ENCODE data around the gene ZFR2. TPM values are rescaled to one million over a fixed set of nuclear protein-coding genes. Genes with fewer than 3 reads are reported as not detected.

The ZFR2 gene
- total and polyA plus RNA-seq, 7 experiments from 2014 or later, result 0.22 to 5.5 (median 1.7) TPM

- Mint-ChIP-seq H3K9me3 (peaks cover 0 to 12% (median 0%) of the 10 kb centered on the region in 11 donors), H3K4me3 (peak overlapping the region in 1 of 10 donors; percentile 41), H3K4me1 (peaks cover 0 to 7% (median 0%) of the 10 kb centered on the region in 7 donors), H3K27me3 (no peaks in the 10 kb centered on the region), H3K27ac (no peak overlapping the region), H3K36me3 (no peaks in the 10 kb centered on the region)
- no peak overlapping the region for H3K27ac ChIP-seq (ENCODE audit: low read depth, low read length)
- no peaks in the 10 kb centered on the region for H3K4me1 ChIP-seq (ENCODE audit: control insufficient read depth in 2 of 2, insufficient read depth in 2 of 2, low read length in 2 of 2)
- CTCF ChIA-PET, result no interaction called here
- DNase-seq (no peak), ATAC-seq (no peak)
- intact Hi-C loops (cut with micrococcal nuclease), result no loop called here
- no peak overlapping the region for H3K4me3 ChIP-seq (ENCODE audit: low read length)
- POLR2A ChIA-PET, result no interaction called here
- no peaks in the 10 kb centered on the region for H3K27me3 ChIP-seq (ENCODE audit: control insufficient read depth in 2 of 2, insufficient read depth in 2 of 2, low read length in 2 of 2)
- H3K9me3 ChIP-seq (ENCODE audit: control insufficient read depth in 2 of 3, low read length in 3 of 3), result no peaks in the 10 kb centered on the region
- no peaks in the 10 kb centered on the region for H3K36me3 ChIP-seq (ENCODE audit: control insufficient read depth in 2 of 3, insufficient read depth in 3 of 3, low read length in 3 of 3)
Measured at GRCh38 chr19:3840804-3841203, 28.0 kb downstream of the ZFR2 start.

DNA sequence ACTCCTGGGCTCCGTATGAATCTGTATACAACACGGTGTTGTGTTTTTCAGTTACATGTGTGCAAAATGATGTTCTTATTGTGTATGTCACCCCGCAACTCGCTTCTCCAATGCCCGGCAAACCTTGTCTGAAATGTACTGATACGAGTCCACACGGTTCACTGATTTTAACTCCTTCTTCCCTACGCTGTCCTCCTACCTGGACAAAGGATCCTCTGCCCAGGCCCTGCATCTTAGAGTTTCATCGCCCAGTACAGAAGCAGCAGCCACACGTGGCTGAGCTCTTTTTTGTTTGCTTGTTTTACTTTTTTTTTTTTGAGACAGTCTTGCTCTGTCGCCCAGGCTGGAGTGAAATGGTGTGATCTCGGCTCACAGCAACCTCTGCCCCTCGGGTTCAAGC, 28.9 kb downstream of the ZFR2 start:
- DNase-seq, result no peak
- H3K36me3 Mint-ChIP-seq, result no peaks in the 10 kb centered on the region
- H3K9me3 ChIP-seq (ENCODE audit: control insufficient read depth in 2 of 3, low read length in 3 of 3), result no peaks in the 10 kb centered on the region
- no peaks in the 10 kb centered on the region for H3K27me3 Mint-ChIP-seq
- H3K4me1 ChIP-seq (ENCODE audit: control insufficient read depth in 2 of 2, insufficient read depth in 2 of 2, low read length in 2 of 2), result no peaks in the 10 kb centered on the region
- ChIA-PET POLR2A (no interaction called here), CTCF (no interaction called here)
- ATAC-seq, result no peak
- peaks cover 0 to 7% (median 0%) of the 10 kb centered on the region in 7 donors for H3K4me1 Mint-ChIP-seq
- no peaks in the 10 kb centered on the region for H3K27me3 ChIP-seq (ENCODE audit: control insufficient read depth in 2 of 2, insufficient read depth in 2 of 2, low read length in 2 of 2)
- intact Hi-C loops (cut with micrococcal nuclease), result no loop called here
- H3K36me3 ChIP-seq (ENCODE audit: control insufficient read depth in 2 of 3, insufficient read depth in 3 of 3, low read length in 3 of 3), result no peaks in the 10 kb centered on the region
- peaks cover 0 to 12% (median 0%) of the 10 kb centered on the region in 11 donors for H3K9me3 Mint-ChIP-seq
- H3K4me3 Mint-ChIP-seq, result no peak overlapping the region
- H3K27ac Mint-ChIP-seq, result no peak overlapping the region
- no peak overlapping the region for H3K4me3 ChIP-seq (ENCODE audit: low read length)
- no peak overlapping the region for H3K27ac ChIP-seq (ENCODE audit: low read depth, low read length)

- ATAC-seq, result no peak
- peaks cover 0 to 12% (median 0%) of the 10 kb centered on the region in 11 donors for H3K9me3 Mint-ChIP-seq
Measured at GRCh38 chr19:3838661-3839060, 30.2 kb downstream of the ZFR2 start.

DNA sequence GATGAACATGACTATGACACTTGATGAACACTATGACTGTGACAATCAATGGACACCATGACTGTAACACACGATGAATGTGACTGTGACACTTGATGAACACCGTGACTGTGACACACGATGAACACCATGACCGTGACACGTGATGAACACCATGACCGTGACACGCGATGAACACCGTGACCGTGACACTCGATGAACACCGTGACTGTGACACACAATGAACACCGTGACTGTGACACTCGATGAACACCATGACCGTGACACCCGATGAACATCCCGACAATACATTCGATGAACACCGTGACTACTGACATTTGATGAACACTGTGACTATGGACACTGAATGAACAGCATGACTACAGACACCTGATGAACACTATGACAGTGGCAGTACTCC, 30.9 kb downstream of the ZFR2 start:
- intact Hi-C loops (cut with micrococcal nuclease), result no loop called here
- H3K36me3 Mint-ChIP-seq, result no peaks in the 10 kb centered on the region
- ChIA-PET POLR2A (no interaction called here), CTCF (no interaction called here)
- H3K27ac ChIP-seq (ENCODE audit: low read depth, low read length), result no peak overlapping the region
- no peaks in the 10 kb centered on the region for H3K4me1 ChIP-seq (ENCODE audit: control insufficient read depth in 2 of 2, insufficient read depth in 2 of 2, low read length in 2 of 2)
- no peak overlapping the region for H3K27ac Mint-ChIP-seq
- ATAC-seq (no peak), DNase-seq (no peak)
- no peaks in the 10 kb centered on the region for H3K27me3 Mint-ChIP-seq
- no peak overlapping the region for H3K4me3 Mint-ChIP-seq
- peaks cover 0 to 7% (median 0%) of the 10 kb centered on the region in 7 donors for H3K4me1 Mint-ChIP-seq
- H3K9me3 Mint-ChIP-seq, result peaks cover 0 to 12% (median 0%) of the 10 kb centered on the region in 11 donors
- H3K27me3 ChIP-seq (ENCODE audit: control insufficient read depth in 2 of 2, insufficient read depth in 2 of 2, low read length in 2 of 2), result no peaks in the 10 kb centered on the region
- H3K4me3 ChIP-seq (ENCODE audit: low read length), result no peak overlapping the region
- no peaks in the 10 kb centered on the region for H3K9me3 ChIP-seq (ENCODE audit: control insufficient read depth in 2 of 3, low read length in 3 of 3)
- H3K36me3 ChIP-seq (ENCODE audit: control insufficient read depth in 2 of 3, insufficient read depth in 3 of 3, low read length in 3 of 3), result no peaks in the 10 kb centered on the region

More at GRCh38 chr19:3838661-3839060, 30.2 kb downstream of the ZFR2 start:
- CTCF ChIA-PET, result no interaction called here
- intact Hi-C loops (cut with micrococcal nuclease), result no loop called here
- POLR2A ChIA-PET, result no interaction called here
- Histone ChIP-seq H3K27ac (ENCODE audit: low read depth, low read length) (no peak overlapping the region), H3K4me3 (ENCODE audit: low read length) (no peak overlapping the region), H3K27me3 (ENCODE audit: control insufficient read depth in 2 of 2, insufficient read depth in 2 of 2, low read length in 2 of 2) (no peaks in the 10 kb centered on the region), H3K36me3 (ENCODE audit: control insufficient read depth in 2 of 3, insufficient read depth in 3 of 3, low read length in 3 of 3) (no peaks in the 10 kb centered on the region), H3K9me3 (ENCODE audit: control insufficient read depth in 2 of 3, low read length in 3 of 3) (no peaks in the 10 kb centered on the region), H3K4me1 (ENCODE audit: control insufficient read depth in 2 of 2, insufficient read depth in 2 of 2, low read length in 2 of 2) (no peaks in the 10 kb centered on the region)
- DNase-seq, result no peak
- H3K27ac Mint-ChIP-seq, result no peak overlapping the region
- peaks cover 0 to 7% (median 0%) of the 10 kb centered on the region in 7 donors for H3K4me1 Mint-ChIP-seq
- no peak overlapping the region for H3K4me3 Mint-ChIP-seq
- no peaks in the 10 kb centered on the region for H3K36me3 Mint-ChIP-seq
- no peaks in the 10 kb centered on the region for H3K27me3 Mint-ChIP-seq

GRCh38 chr19:3837332-3837731, 31.5 kb downstream of the ZFR2 start:
- ATAC-seq (no peak), DNase-seq (no peak)
- Mint-ChIP-seq H3K9me3 (peaks cover 0 to 12% (median 0%) of the 10 kb centered on the region in 11 donors), H3K27me3 (no peaks in the 10 kb centered on the region), H3K27ac (no peak overlapping the region), H3K36me3 (no peaks in the 10 kb centered on the region), H3K4me3 (no peak overlapping the region), H3K4me1 (peaks cover 0 to 7% (median 0%) of the 10 kb centered on the region in 7 donors)
- H3K27me3 ChIP-seq (ENCODE audit: control insufficient read depth in 2 of 2, insufficient read depth in 2 of 2, low read length in 2 of 2), result no peaks in the 10 kb centered on the region
- H3K4me3 ChIP-seq (ENCODE audit: low read length), result no peak overlapping the region
- ChIA-PET CTCF (no interaction called here), POLR2A (no interaction called here)
- H3K4me1 ChIP-seq (ENCODE audit: control insufficient read depth in 2 of 2, insufficient read depth in 2 of 2, low read length in 2 of 2), result no peaks in the 10 kb centered on the region
- intact Hi-C loops (cut with micrococcal nuclease), result no loop called here
- H3K9me3 ChIP-seq (ENCODE audit: control insufficient read depth in 2 of 3, low read length in 3 of 3), result no peaks in the 10 kb centered on the region
- H3K27ac ChIP-seq (ENCODE audit: low read depth, low read length), result no peak overlapping the region
- no peaks in the 10 kb centered on the region for H3K36me3 ChIP-seq (ENCODE audit: control insufficient read depth in 2 of 3, insufficient read depth in 3 of 3, low read length in 3 of 3)

DNA sequence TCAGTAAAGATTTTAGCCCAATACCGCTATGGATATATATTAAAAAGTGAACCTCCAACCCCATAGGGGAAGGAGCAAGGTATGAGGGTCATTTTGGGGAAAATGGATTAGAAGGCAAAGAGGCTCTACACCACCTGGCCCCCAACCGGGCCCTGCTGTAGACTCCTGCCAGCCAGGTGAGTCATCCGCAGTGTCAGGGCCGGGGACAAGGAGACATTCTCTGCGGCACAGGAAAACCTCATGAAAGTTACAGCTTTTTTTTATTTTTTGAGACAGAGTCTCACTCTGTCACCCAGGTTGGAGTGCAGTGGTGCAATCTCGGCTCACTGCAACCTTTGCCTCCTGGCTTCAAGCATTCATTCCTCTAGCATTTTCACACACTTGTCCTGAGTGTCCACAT, 32.0 kb downstream of the ZFR2 start:
- ChIA-PET POLR2A (no interaction called here), CTCF (no interaction called here)
- intact Hi-C loops (cut with micrococcal nuclease), result no loop called here
- Mint-ChIP-seq H3K27me3 (no peaks in the 10 kb centered on the region), H3K27ac (no peak overlapping the region), H3K9me3 (peaks cover 0 to 12% (median 0%) of the 10 kb centered on the region in 11 donors), H3K36me3 (no peaks in the 10 kb centered on the region), H3K4me3 (no peak overlapping the region), H3K4me1 (peaks cover 0 to 7% (median 0%) of the 10 kb centered on the region in 7 donors)
- DNase-seq (no peak), ATAC-seq (no peak)
- Histone ChIP-seq H3K4me1 (ENCODE audit: control insufficient read depth in 2 of 2, insufficient read depth in 2 of 2, low read length in 2 of 2) (no peaks in the 10 kb centered on the region), H3K9me3 (ENCODE audit: control insufficient read depth in 2 of 3, low read length in 3 of 3) (no peaks in the 10 kb centered on the region), H3K27me3 (ENCODE audit: control insufficient read depth in 2 of 2, insufficient read depth in 2 of 2, low read length in 2 of 2) (no peaks in the 10 kb centered on the region), H3K4me3 (ENCODE audit: low read length) (no peak overlapping the region), H3K27ac (ENCODE audit: low read depth, low read length) (no peak overlapping the region), H3K36me3 (ENCODE audit: control insufficient read depth in 2 of 3, insufficient read depth in 3 of 3, low read length in 3 of 3) (no peaks in the 10 kb centered on the region)

DNA sequence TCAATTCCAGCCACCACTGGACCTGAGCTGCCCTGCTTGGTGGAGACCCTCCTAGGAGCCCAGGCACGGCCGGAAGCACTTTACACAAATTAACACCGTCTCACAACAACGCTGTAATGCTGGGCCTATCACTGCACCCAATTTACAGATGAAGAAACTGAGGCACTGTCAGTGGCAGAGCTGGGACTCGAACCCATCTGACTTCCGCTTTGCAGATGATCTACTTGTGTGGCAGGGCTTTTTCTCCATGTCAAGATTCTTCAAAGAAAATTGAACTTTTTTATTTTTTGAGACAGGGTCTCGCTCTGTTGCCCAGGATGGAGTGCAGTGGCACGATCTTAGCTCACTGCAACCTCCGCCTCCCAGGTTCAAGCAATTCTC, 33.8 kb downstream of the ZFR2 start:
- Mint-ChIP-seq H3K9me3 (peaks cover 0 to 12% (median 0%) of the 10 kb centered on the region in 11 donors), H3K27me3 (no peaks in the 10 kb centered on the region), H3K27ac (no peak overlapping the region), H3K36me3 (no peaks in the 10 kb centered on the region), H3K4me3 (no peak overlapping the region), H3K4me1 (peaks cover 0 to 7% (median 0%) of the 10 kb centered on the region in 7 donors)
- Histone ChIP-seq H3K4me3 (ENCODE audit: low read length) (no peak overlapping the region), H3K36me3 (ENCODE audit: control insufficient read depth in 2 of 3, insufficient read depth in 3 of 3, low read length in 3 of 3) (no peaks in the 10 kb centered on the region), H3K27me3 (ENCODE audit: control insufficient read depth in 2 of 2, insufficient read depth in 2 of 2, low read length in 2 of 2) (no peaks in the 10 kb centered on the region), H3K4me1 (ENCODE audit: control insufficient read depth in 2 of 2, insufficient read depth in 2 of 2, low read length in 2 of 2) (no peaks in the 10 kb centered on the region), H3K9me3 (ENCODE audit: control insufficient read depth in 2 of 3, low read length in 3 of 3) (no peaks in the 10 kb centered on the region), H3K27ac (ENCODE audit: low read depth, low read length) (no peak overlapping the region)
- CTCF ChIA-PET, result no interaction called here
- no peak for ATAC-seq
- no peak for DNase-seq
- intact Hi-C loops (cut with micrococcal nuclease), result no loop called here
- POLR2A ChIA-PET, result no interaction called here
